ENCODE results near the gene EXOC3. TPM values are rescaled to one million over a fixed set of nuclear protein-coding genes. Genes with fewer than 3 reads are reported as not detected.
A peak's percentile ranks its signal among the peaks of the same experiment; 100 is the strongest.

The EXOC3 gene
- total and polyA plus RNA-seq, 10 of the 15 experiments (the other 5 are each of a cell fraction or from before 2014, with no cell fraction given) = 1.6 to 53.0 (median 27.9) TPM

DNA sequence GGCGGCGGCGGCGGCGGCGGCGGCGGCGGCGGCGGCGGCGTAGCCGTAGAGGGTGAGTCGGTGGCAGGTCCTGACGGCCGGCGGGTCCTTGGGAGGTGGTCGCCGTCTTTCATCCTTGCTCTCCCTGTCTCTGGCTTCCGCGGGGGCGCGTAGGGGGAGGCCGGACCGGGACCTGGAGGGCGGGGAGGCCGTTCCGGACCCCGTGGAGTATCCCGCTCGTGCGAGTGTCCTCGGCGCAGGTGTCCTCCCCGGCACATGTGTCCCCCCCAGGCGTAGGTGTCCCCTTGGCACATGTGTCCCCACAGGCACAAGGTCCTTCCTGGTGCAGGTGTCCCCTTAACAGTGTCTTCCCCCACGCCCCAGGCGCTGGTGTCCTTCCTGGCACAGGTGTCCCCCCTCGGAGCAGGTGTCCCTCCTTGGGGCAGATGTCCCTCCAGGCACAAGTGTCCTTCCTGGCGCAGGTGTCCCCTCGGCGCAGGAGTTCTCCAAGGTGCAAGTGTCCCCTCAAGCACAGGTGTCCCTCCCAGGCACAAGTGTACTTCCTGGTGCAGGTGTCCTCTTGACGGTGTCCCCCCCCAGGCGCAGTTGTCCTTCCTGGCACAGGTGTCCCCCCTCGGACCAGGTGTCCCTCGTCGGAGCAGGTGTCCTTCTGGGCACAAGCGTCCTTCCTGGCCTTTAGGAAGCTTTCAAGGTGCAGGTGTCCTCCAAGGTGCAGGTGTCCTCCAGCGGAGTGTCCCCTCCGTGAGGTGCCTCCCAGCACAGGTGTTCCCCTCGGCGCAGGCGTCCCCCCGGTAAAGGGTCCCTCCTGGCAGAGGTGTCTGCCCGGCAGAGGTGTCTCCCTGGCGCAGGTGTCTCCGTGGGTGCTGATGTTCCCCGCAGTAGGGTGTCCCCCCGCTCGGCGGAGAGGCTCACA lies 519 bp downstream of the EXOC3 start:
- no peaks in the 10 kb centered on the region for H3K27me3 ChIP-seq (replicated peaks in 1 of 2; ENCODE audit: control insufficient read depth in 2 of 2, insufficient read depth in 2 of 2, low read length in 1 of 2)
- no peaks in the 10 kb centered on the region for H3K9me3 ChIP-seq (replicated peaks; ENCODE audit: control insufficient read depth, insufficient read depth, low read length)
- FAIRE-seq (no peak), DNase-seq (ENCODE audit: low read depth, low spot score) (no peak), ATAC-seq (peak; percentile 32)
- H3K27ac ChIP-seq (ENCODE audit: control insufficient read depth, insufficient read depth) = peak overlapping the region; percentile 70
- H3K36me3 ChIP-seq (ENCODE audit: control insufficient read depth in 2 of 2, insufficient read depth in 2 of 2, low read length in 1 of 2) = peaks cover 15 to 17% of the 10 kb centered on the region in 2 experiments
- intact Hi-C loops (cut with micrococcal nuclease; ENCODE audit: unreplicated experiment) (no loop called here), in situ Hi-C loops (cut with MboI) (no loop called here)
- peak overlapping the region; percentile 51 for H2AFZ ChIP-seq (ENCODE audit: control insufficient read depth, low read depth, low read length)
- H3K4me2 ChIP-seq (ENCODE audit: control insufficient read depth, insufficient read depth) = peak overlapping the region; percentile 93
- BruUV-seq (replicated peaks) = no TSS peak
- H4K20me1 ChIP-seq (ENCODE audit: control insufficient read depth, insufficient read depth) = no peaks in the 10 kb centered on the region
- ChIA-PET SMC1A (ENCODE audit: uncharacterized antibody, unreplicated experiment) (no interaction called here), RAD21 (ENCODE audit: unreplicated experiment) (interaction anchor here (0.7 to 1.0 kb wide), 2 partner anchors 126 to 127 kb away, joined by 3 to 6 read pairs; no protein-coding TSS in a partner anchor), CTCF (interaction anchor here (3.6 to 4.5 kb wide), 2 partner anchors 28 to 126 kb away, joined by 29 to 46 read pairs; no protein-coding TSS in a partner anchor), POLR2A (no interaction called here)
- peaks cover 31% of the 10 kb centered on the region for H3K79me2 ChIP-seq (ENCODE audit: control insufficient read depth, insufficient read depth, low read length)
- peak overlapping the region; percentile 81 for H3K4me3 ChIP-seq
- peaks cover 23% of the 10 kb centered on the region for H3K4me1 ChIP-seq (ENCODE audit: control insufficient read depth, insufficient read depth, low read length)
- peak overlapping the region; percentile 87 for H3K9ac ChIP-seq (ENCODE audit: control insufficient read depth, insufficient read depth, low read length)
- WGBS (ENCODE audit: insufficient coverage, insufficient replicate concordance, low lambda C conversion rate, missing lambda C conversion rate) = 14% methylated on average over 44 of the region's 62 CpGs
- TF ChIP-seq, protein P1, sequence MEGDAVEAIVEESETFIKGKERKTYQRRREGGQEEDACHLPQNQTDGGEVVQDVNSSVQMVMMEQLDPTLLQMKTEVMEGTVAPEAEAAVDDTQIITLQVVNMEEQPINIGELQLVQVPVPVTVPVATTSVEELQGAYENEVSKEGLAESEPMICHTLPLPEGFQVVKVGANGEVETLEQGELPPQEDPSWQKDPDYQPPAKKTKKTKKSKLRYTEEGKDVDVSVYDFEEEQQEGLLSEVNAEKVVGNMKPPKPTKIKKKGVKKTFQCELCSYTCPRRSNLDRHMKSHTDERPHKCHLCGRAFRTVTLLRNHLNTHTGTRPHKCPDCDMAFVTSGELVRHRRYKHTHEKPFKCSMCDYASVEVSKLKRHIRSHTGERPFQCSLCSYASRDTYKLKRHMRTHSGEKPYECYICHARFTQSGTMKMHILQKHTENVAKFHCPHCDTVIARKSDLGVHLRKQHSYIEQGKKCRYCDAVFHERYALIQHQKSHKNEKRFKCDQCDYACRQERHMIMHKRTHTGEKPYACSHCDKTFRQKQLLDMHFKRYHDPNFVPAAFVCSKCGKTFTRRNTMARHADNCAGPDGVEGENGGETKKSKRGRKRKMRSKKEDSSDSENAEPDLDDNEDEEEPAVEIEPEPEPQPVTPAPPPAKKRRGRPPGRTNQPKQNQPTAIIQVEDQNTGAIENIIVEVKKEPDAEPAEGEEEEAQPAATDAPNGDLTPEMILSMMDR (IDR thresholded peaks at IDR 0.05 in 2 of 3, conservative IDR thresholded peaks at IDR 0.05 in 1 of 3; ENCODE audit: control insufficient read depth in 2 of 3, extremely low read depth in 1 of 3, insufficient read depth in 1 of 3, low read depth in 3 of 3, low read length in 3 of 3) = no peak
- TF ChIP-seq CBX5 (IDR thresholded peaks at IDR 0.05; ENCODE audit: low read depth) (no peak), NR2F1 (conservative IDR thresholded peaks at IDR 0.05) (0 out of 2 replicates have a peak, but pooled peaks have one; percentile 4), ZNF217 (IDR thresholded peaks at IDR 0.05) (no peak), IRF5 (IDR thresholded peaks at IDR 0.05; ENCODE audit: borderline replicate concordance) (no peak), MLLT1 (IDR thresholded peaks at IDR 0.05) (no peak), CHD2 (IDR thresholded peaks at IDR 0.05; ENCODE audit: borderline replicate concordance, low read depth, low read length) (no peak), POLR2A (IDR thresholded peaks at IDR 0.05; ENCODE audit: low read depth, low read length) (peak; percentile 37), ZNF24 (IDR thresholded peaks at IDR 0.05) (no peak), MTA2 (IDR thresholded peaks at IDR 0.05; ENCODE audit: low read depth) (no peak), SMAD5 (IDR thresholded peaks at IDR 0.05; ENCODE audit: low read depth) (no peak), YBX1 (IDR thresholded peaks at IDR 0.05) (no peak)
- TF ChIP-seq, protein P2, sequence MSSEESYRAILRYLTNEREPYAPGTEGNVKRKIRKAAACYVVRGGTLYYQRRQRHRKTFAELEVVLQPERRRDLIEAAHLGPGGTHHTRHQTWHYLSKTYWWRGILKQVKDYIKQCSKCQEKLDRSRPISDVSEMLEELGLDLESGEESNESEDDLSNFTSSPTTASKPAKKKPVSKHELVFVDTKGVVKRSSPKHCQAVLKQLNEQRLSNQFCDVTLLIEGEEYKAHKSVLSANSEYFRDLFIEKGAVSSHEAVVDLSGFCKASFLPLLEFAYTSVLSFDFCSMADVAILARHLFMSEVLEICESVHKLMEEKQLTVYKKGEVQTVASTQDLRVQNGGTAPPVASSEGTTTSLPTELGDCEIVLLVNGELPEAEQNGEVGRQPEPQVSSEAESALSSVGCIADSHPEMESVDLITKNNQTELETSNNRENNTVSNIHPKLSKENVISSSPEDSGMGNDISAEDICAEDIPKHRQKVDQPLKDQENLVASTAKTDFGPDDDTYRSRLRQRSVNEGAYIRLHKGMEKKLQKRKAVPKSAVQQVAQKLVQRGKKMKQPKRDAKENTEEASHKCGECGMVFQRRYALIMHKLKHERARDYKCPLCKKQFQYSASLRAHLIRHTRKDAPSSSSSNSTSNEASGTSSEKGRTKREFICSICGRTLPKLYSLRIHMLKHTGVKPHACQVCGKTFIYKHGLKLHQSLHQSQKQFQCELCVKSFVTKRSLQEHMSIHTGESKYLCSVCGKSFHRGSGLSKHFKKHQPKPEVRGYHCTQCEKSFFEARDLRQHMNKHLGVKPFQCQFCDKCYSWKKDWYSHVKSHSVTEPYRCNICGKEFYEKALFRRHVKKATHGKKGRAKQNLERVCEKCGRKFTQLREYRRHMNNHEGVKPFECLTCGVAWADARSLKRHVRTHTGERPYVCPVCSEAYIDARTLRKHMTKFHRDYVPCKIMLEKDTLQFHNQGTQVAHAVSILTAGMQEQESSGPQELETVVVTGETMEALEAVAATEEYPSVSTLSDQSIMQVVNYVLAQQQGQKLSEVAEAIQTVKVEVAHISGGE (CRISPR knock-in tag; IDR thresholded peaks at IDR 0.05) = peak; percentile 68
- TF ChIP-seq, protein P3, sequence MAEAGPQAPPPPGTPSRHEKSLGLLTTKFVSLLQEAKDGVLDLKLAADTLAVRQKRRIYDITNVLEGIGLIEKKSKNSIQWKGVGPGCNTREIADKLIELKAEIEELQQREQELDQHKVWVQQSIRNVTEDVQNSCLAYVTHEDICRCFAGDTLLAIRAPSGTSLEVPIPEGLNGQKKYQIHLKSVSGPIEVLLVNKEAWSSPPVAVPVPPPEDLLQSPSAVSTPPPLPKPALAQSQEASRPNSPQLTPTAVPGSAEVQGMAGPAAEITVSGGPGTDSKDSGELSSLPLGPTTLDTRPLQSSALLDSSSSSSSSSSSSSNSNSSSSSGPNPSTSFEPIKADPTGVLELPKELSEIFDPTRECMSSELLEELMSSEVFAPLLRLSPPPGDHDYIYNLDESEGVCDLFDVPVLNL (IDR thresholded peaks at IDR 0.05; ENCODE audit: low read depth, low read length) = no peak
